GM13977 (cell line): ENCODE data around the gene INPP4A.

Source experiments
- DNase-seq: peaks from one replicate; pipeline ENCODE4 v3.0.0; 2012; ENCODE audit warnings: low spot score
- in situ Hi-C: fragments of 300-500 bp; cut with MboI; formaldehyde crosslinking; loops from one replicate; pipeline ENCODE4 v1.12.0; 2022; ENCODE audit warnings: low sequenced_read_pairs, low pct_unique_long_range_greater_than_20kb, mixed read lengths, inconsistent platforms; ENCODE audit not compliant: unreplicated experiment
- TF ChIP-seq, protein P1 (sequence below): IDR thresholded peaks from 2 replicates; pipeline ENCODE4 v1.5.1; 2012; ENCODE audit warnings: mild to moderate bottlenecking, control low read depth; ENCODE audit not compliant: insufficient read depth; ENCODE audit errors: extremely low read depth, missing control alignments

The INPP4A gene

DNA sequence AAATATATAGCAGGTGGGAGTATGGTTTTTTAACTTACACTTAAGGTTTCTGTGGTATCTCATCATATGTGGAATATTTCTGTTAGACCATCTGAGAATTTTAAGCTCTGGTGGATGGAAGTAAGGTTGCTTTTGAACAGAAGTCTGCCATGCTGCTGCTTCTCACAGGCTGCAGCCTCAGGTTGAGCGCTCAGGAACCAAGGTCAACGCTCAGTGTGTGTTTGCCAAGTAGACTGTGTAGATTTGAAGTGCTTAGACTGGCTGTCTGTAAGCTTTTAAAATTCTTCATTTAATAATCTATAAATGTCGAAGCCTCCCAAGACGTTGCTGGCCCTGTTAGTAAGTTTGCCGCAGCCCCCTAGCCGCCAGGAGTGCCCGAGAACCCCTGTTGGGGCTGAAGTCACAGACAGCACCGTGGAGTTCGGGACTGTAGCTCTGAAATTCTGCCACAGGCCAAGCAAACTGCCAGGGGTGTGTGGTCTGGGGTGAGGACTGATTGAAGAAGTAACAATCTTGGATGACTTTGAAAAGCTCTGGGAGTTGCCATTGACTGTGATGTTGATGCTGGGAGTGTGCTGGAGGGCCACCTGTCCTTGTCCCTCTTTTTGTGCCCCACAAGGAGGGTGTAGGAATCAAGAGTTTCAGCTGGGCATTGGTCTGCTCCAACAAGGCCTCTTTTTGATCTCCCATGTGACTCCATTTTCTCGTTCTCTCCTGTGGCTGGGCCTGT, 26.9 kb downstream of the INPP4A start:
- DNase-seq = no peak
- TF ChIP-seq, protein P1, sequence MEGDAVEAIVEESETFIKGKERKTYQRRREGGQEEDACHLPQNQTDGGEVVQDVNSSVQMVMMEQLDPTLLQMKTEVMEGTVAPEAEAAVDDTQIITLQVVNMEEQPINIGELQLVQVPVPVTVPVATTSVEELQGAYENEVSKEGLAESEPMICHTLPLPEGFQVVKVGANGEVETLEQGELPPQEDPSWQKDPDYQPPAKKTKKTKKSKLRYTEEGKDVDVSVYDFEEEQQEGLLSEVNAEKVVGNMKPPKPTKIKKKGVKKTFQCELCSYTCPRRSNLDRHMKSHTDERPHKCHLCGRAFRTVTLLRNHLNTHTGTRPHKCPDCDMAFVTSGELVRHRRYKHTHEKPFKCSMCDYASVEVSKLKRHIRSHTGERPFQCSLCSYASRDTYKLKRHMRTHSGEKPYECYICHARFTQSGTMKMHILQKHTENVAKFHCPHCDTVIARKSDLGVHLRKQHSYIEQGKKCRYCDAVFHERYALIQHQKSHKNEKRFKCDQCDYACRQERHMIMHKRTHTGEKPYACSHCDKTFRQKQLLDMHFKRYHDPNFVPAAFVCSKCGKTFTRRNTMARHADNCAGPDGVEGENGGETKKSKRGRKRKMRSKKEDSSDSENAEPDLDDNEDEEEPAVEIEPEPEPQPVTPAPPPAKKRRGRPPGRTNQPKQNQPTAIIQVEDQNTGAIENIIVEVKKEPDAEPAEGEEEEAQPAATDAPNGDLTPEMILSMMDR = no peak
- in situ Hi-C loops = no loop called here

- TF ChIP-seq, protein P1 = no peak
Measured at GRCh38 chr2:98472132-98472650, 27.5 kb downstream of the INPP4A start.

GRCh38 chr2:98472961-98473746, 28.5 kb downstream of the INPP4A start:
- no peak for DNase-seq
- in situ Hi-C loops = no loop called here
- TF ChIP-seq, protein P1 = no peak

More at GRCh38 chr2:98472132-98472650, 27.5 kb downstream of the INPP4A start:
- in situ Hi-C loops = no loop called here
- DNase-seq = no peak

GRCh38 chr2:98473995-98474780, 29.5 kb downstream of the INPP4A start:
- DNase-seq = no peak
- in situ Hi-C loops = no loop called here
- TF ChIP-seq, protein P1 = no peak

GRCh38 chr2:98474979-98475632, 30.4 kb downstream of the INPP4A start:
- TF ChIP-seq, protein P1 = no peak
- in situ Hi-C loops = no loop called here
- no peak for DNase-seq
